DND-41 (cell line): Measurements from ENCODE around the gene OR14I1.

ENCODE experiments used
- ATAC-seq: fragments of 200-7000 bp; cut with Tn5 transposase; 3 replicates; pipeline ENCODE4 v1.9.1; 2021; ENCODE audit warnings: low read depth; ENCODE audit not compliant: insufficient read depth
- DNase-seq: peaks from one replicate; pipeline ENCODE4 v3.0.0-alpha.2; 2020
- H2AFZ ChIP-seq: 2 replicates; pipeline ENCODE4 v1.6.0; 2012; ENCODE audit warnings: low read depth, low read length
- H3K27ac ChIP-seq: 2 replicates; pipeline ENCODE4 v1.5.1; 2012; ENCODE audit warnings: low read length, inconsistent platforms
- H3K27me3 ChIP-seq: fragments of 200-600 bp; sonication (generic); 2 replicates; pipeline ENCODE4 v1.6.0; 2012; ENCODE audit warnings: low read length, mild to moderate bottlenecking, inconsistent platforms; ENCODE audit not compliant: insufficient read depth, poor library complexity
- H3K36me3 ChIP-seq: 2 replicates; pipeline ENCODE4 v1.5.1; 2012; ENCODE audit warnings: low read length, inconsistent platforms; ENCODE audit not compliant: insufficient read depth
- H3K4me1 ChIP-seq: 2 replicates; pipeline ENCODE4 v1.5.1; 2012; ENCODE audit warnings: mild to moderate bottlenecking, low read length; ENCODE audit not compliant: insufficient read depth
- H3K4me2 ChIP-seq: 2 replicates; pipeline ENCODE4 v1.6.0; 2012; ENCODE audit warnings: mild to moderate bottlenecking, moderate library complexity, low read length, inconsistent platforms; ENCODE audit not compliant: insufficient read depth
- H3K4me3 ChIP-seq, 2 experiments: fragments of 200-600 bp in 1 of 2; shearing (Covaris generic) in 1 of 2; 2 replicates each; pipeline ENCODE4 v1.5.1; 2012 to 2016; ENCODE audit warnings: inconsistent platforms in 2 of 2, low read length in 2 of 2, mild to moderate bottlenecking in 2 of 2, low read depth in 1 of 2, moderate library complexity in 1 of 2
- H3K79me2 ChIP-seq: 2 replicates; pipeline ENCODE4 v1.6.0; 2012; ENCODE audit warnings: low read length, inconsistent platforms; ENCODE audit not compliant: insufficient read depth
- H3K9ac ChIP-seq: 2 replicates; pipeline ENCODE4 v1.6.0; 2012; ENCODE audit warnings: low read depth, mild to moderate bottlenecking, inconsistent platforms, low read length, moderate library complexity
- H3K9me3 ChIP-seq: 2 replicates; pipeline ENCODE4 v1.5.1; 2012; ENCODE audit warnings: low read length, moderate library complexity, mild to moderate bottlenecking, inconsistent platforms; ENCODE audit not compliant: insufficient read depth, severe bottlenecking
- H4K20me1 ChIP-seq: 2 replicates; pipeline ENCODE4 v1.6.0; 2012; ENCODE audit warnings: low read length; ENCODE audit not compliant: insufficient read depth
- CTCF ChIP-seq: IDR thresholded peaks from 2 replicates; pipeline ENCODE4 v1.5.1; 2012; ENCODE audit warnings: borderline replicate concordance, low read length, moderate library complexity, mild to moderate bottlenecking; ENCODE audit not compliant: poor library complexity, severe bottlenecking; ENCODE audit errors: extremely low read depth
- EZH2 ChIP-seq: IDR thresholded peaks from 3 replicates; pipeline ENCODE4 v1.6.1; 2012; ENCODE audit warnings: borderline replicate concordance, low read depth, mild to moderate bottlenecking, moderate library complexity, low read length, inconsistent platforms; ENCODE audit not compliant: severe bottlenecking

OR14I1 gene

GRCh38 chr1:248748211-248748610 is 45.6 kb upstream of the OR14I1 start:
- H3K79me2 ChIP-seq, result no peaks in the 10 kb centered on the region
- H3K4me3 ChIP-seq, result no peak overlapping the region
- no peak overlapping the region for H3K4me2 ChIP-seq
- no peaks in the 10 kb centered on the region for H3K27me3 ChIP-seq
- H3K36me3 ChIP-seq, result no peaks in the 10 kb centered on the region
- no peak overlapping the region for H3K27ac ChIP-seq
- ATAC-seq, result no peak
- no peaks in the 10 kb centered on the region; the same call in 1 of the 2 replicates for H4K20me1 ChIP-seq
- H3K4me1 ChIP-seq, result peaks cover 9% of the 10 kb centered on the region; the same call in 1 of the 2 replicates
- DNase-seq, result no peak
- TF ChIP-seq EZH2 (no peak), CTCF (no peak)
- H3K9ac ChIP-seq, result no peak overlapping the region
- no peak overlapping the region for H2AFZ ChIP-seq
- H3K9me3 ChIP-seq, result no peaks in the 10 kb centered on the region

- H3K27ac ChIP-seq, result no peak overlapping the region
- no peak overlapping the region for H3K9ac ChIP-seq
- DNase-seq (no peak), ATAC-seq (no peak)
- no peaks in the 10 kb centered on the region for H3K79me2 ChIP-seq
- no peak overlapping the region for H3K4me3 ChIP-seq
- H3K27me3 ChIP-seq, result no peaks in the 10 kb centered on the region
- H3K9me3 ChIP-seq, result no peaks in the 10 kb centered on the region
- H3K4me2 ChIP-seq, result no peak overlapping the region
- no peaks in the 10 kb centered on the region for H4K20me1 ChIP-seq
- no peak overlapping the region for H2AFZ ChIP-seq
- no peaks in the 10 kb centered on the region for H3K36me3 ChIP-seq
- H3K4me1 ChIP-seq, result no peaks in the 10 kb centered on the region
- TF ChIP-seq EZH2 (no peak), CTCF (no peak)
Observed at GRCh38 chr1:248740876-248741275, 38.3 kb upstream of the OR14I1 start.

- no peak for ATAC-seq
- H3K4me2 ChIP-seq, result no peak overlapping the region
- H3K79me2 ChIP-seq, result no peaks in the 10 kb centered on the region
- H3K36me3 ChIP-seq, result no peaks in the 10 kb centered on the region
- no peak overlapping the region for H3K9ac ChIP-seq
- no peaks in the 10 kb centered on the region for H4K20me1 ChIP-seq
- H2AFZ ChIP-seq, result no peak overlapping the region
- no peak overlapping the region for H3K4me3 ChIP-seq
- H3K9me3 ChIP-seq, result no peaks in the 10 kb centered on the region
- H3K4me1 ChIP-seq, result no peaks in the 10 kb centered on the region
- no peak overlapping the region for H3K27ac ChIP-seq
- no peaks in the 10 kb centered on the region for H3K27me3 ChIP-seq
- no peak for DNase-seq
- TF ChIP-seq CTCF (no peak), EZH2 (no peak)
Observed at GRCh38 chr1:248739572-248740205, 37.1 kb upstream of the OR14I1 start.

- no peaks in the 10 kb centered on the region for H3K36me3 ChIP-seq
- H4K20me1 ChIP-seq, result no peaks in the 10 kb centered on the region
- TF ChIP-seq EZH2 (no peak), CTCF (no peak)
- DNase-seq (no peak), ATAC-seq (no peak)
- no peak overlapping the region for H2AFZ ChIP-seq
- H3K4me2 ChIP-seq, result no peak overlapping the region
- no peak overlapping the region for H3K27ac ChIP-seq
- H3K27me3 ChIP-seq, result no peaks in the 10 kb centered on the region
- no peak overlapping the region for H3K9ac ChIP-seq
- H3K9me3 ChIP-seq, result no peaks in the 10 kb centered on the region
- H3K79me2 ChIP-seq, result no peaks in the 10 kb centered on the region
- H3K4me3 ChIP-seq, result no peak overlapping the region
- H3K4me1 ChIP-seq, result no peaks in the 10 kb centered on the region
Observed at GRCh38 chr1:248737457-248737856, 34.9 kb upstream of the OR14I1 start.
